BLaER1 (cell line): ENCODE measurements around the gene SCAPER.

ENCODE experiments used
- H3K27ac ChIP-seq: shearing (Covaris generic); formaldehyde crosslinking; 2 replicates; pipeline ENCODE4 v1.8.1; 2022
- H3K27me3 ChIP-seq: shearing (Covaris generic); formaldehyde crosslinking; 2 replicates; pipeline ENCODE4 v1.8.1; 2022
- H3K36me3 ChIP-seq: shearing (Covaris generic); formaldehyde crosslinking; 2 replicates; pipeline ENCODE4 v1.8.1; 2022
- H3K4me1 ChIP-seq: shearing (Covaris generic); formaldehyde crosslinking; 2 replicates; pipeline ENCODE4 v1.8.1; 2022
- H3K4me2 ChIP-seq: shearing (Covaris generic); formaldehyde crosslinking; 2 replicates; pipeline ENCODE4 v1.8.1; 2022
- H3K4me3 ChIP-seq: shearing (Covaris generic); formaldehyde crosslinking; 2 replicates; pipeline ENCODE4 v1.8.1; 2022
- H3K9ac ChIP-seq: shearing (Covaris generic); formaldehyde crosslinking; 2 replicates; pipeline ENCODE4 v1.8.1; 2022
- H3K9me3 ChIP-seq: shearing (Covaris generic); formaldehyde crosslinking; 2 replicates; pipeline ENCODE4 v1.8.1; 2022
- H4K20me1 ChIP-seq: shearing (Covaris generic); formaldehyde crosslinking; 2 replicates; pipeline ENCODE4 v1.8.1; 2022
- Cebpa-rat ChIP-seq: shearing (Covaris generic); IDR thresholded peaks from 2 replicates; pipeline ENCODE4 v1.8.1; 2022

Gene SCAPER

DNA sequence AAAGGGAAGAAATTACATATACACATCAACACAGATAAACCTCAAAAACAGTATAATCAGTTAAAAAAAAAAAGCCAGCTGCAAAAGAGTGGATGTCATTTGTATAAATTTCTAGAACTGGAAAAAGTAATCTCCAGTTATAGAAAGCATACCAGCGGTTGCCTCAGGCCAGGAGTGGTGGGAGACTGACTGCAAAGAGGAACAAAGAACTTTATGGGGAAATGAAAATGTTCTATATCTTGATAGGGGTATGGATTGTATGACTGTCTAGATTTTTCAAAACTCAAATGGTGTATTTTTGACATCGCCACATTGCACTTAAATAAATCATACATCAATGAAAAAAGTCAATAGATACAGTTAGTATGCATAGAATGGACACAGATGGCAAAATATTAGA lies 241.6 kb downstream of the SCAPER start:
- Histone ChIP-seq H3K27ac (no peak overlapping the region), H3K4me2 (no peak overlapping the region), H3K27me3 (no peaks in the 10 kb centered on the region), H3K9me3 (no peaks in the 10 kb centered on the region), H3K36me3 (no peaks in the 10 kb centered on the region), H3K4me3 (no peak overlapping the region), H3K4me1 (no peaks in the 10 kb centered on the region), H4K20me1 (no peaks in the 10 kb centered on the region), H3K9ac (no peak overlapping the region)
- no peak for TF ChIP-seq Cebpa-rat

DNA sequence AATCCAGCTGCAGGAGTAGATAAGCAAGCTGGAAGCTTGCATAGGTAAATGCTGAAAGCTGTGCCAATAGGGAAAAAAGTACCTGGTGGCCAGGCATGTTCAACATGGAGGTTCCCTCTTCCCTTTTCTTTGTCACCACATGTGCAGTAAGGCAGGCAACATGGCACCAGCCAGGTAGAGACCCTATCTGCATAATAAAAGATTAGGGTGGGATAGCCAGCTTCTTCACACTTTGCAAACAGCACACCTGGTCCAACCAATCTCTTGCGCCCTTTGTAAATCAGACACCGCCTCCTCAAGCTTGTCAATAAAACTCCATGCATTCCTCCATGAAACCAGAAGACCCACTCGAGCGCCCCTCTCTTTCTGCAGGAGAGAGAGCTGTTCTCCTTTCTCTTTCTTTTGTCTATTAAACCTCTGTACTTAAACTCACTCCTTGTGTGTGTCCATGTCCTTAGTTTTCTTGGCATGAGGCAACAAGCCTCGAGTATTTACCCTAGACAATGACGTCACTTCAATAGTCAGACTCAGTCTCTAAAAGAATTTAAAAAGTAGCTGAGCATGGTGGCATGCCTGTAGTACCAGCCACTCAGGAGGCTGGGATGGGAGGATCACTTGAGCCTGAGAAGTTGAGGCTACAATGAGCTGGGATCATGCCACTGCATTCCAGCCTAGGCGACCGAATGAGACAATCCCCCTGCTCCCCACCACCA lies 256.3 kb downstream of the SCAPER start:
- Histone ChIP-seq H3K4me3 (no peak overlapping the region), H4K20me1 (no peaks in the 10 kb centered on the region), H3K9me3 (peaks cover 13% of the 10 kb centered on the region), H3K9ac (no peak overlapping the region), H3K27ac (no peak overlapping the region), H3K27me3 (no peaks in the 10 kb centered on the region), H3K4me1 (no peaks in the 10 kb centered on the region), H3K4me2 (no peak overlapping the region), H3K36me3 (peaks cover 9% of the 10 kb centered on the region)
- no peak for TF ChIP-seq Cebpa-rat

DNA sequence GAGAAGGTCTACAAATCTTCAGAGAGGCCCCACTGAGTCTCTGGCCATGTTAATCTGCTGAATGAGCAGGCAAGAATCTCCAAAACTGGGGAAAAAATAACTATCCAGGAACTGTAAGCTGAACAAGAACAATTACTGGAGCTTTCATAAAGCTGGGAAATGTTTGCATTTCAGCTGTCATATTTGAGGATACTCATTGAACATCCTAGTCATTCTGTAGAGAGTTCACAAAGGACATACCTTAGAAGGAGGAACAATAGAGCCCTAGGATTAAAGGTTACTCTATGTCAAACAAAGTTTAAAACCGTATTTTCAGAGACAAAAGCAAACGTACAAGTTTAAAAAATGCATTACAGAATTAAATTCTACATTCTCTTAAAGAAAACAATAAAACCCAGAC lies 257.5 kb downstream of the SCAPER start:
- no peaks in the 10 kb centered on the region for H3K4me1 ChIP-seq
- H3K36me3 ChIP-seq, result peaks cover 9% of the 10 kb centered on the region
- no peak overlapping the region for H3K4me3 ChIP-seq
- H3K27ac ChIP-seq, result no peak overlapping the region
- H3K27me3 ChIP-seq, result no peaks in the 10 kb centered on the region
- peaks cover 13% of the 10 kb centered on the region for H3K9me3 ChIP-seq
- no peak overlapping the region for H3K4me2 ChIP-seq
- no peak overlapping the region for H3K9ac ChIP-seq
- TF ChIP-seq Cebpa-rat, result no peak
- no peaks in the 10 kb centered on the region for H4K20me1 ChIP-seq

DNA sequence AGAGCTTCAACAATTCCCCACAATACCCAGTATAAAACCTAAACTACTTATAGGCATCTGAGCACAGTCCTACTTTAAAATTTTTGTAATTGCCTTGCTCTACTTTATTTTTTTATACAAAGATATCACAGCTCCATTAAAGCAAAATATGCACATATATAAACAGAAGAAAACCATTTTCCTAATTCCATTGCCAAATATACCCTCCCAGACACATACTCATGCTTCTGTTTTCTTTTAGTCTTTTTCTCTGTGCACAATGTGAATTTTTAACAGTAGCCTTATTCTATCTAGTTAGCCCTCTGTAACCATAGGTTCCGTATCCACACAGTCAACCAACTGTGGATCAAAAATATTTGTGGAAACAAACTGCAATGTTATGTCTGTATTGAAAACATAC lies 260.5 kb downstream of the SCAPER start:
- H3K27ac ChIP-seq, result no peak overlapping the region

DNA sequence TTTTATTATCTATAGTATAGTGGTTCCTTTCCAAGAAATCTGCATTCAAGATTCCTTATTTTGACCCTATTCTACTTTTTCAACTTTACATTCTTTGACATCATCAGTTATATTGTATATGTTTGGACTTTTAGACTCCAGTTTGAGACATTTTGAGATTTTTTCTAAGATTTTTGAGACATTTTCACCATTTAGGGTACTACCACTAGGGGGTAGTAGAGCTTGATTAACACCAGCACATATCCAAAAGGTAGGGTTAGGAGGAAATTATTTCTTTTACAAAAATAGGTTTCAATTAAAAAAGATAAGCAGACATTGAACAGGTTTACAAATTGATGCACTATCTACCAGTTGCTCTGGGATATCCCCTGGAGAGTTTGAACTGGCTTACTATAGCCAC lies 262.5 kb downstream of the SCAPER start:
- Histone ChIP-seq H4K20me1 (no peaks in the 10 kb centered on the region), H3K4me2 (no peak overlapping the region), H3K27ac (no peak overlapping the region), H3K4me3 (no peak overlapping the region), H3K9me3 (no peaks in the 10 kb centered on the region; the same call in 1 of the 2 replicates), H3K36me3 (no peaks in the 10 kb centered on the region), H3K4me1 (no peaks in the 10 kb centered on the region), H3K27me3 (no peaks in the 10 kb centered on the region), H3K9ac (no peak overlapping the region)
- TF ChIP-seq Cebpa-rat, result no peak

More for the DNA sequence above, 260.5 kb downstream of the SCAPER start:
- H3K27me3 ChIP-seq, result no peaks in the 10 kb centered on the region
- no peak overlapping the region for H3K9ac ChIP-seq
- H3K9me3 ChIP-seq, result peaks cover 13% of the 10 kb centered on the region
- no peak overlapping the region for H3K4me2 ChIP-seq
- H3K4me3 ChIP-seq, result no peak overlapping the region
- H3K36me3 ChIP-seq, result peaks cover 9% of the 10 kb centered on the region
- TF ChIP-seq Cebpa-rat, result no peak
- H4K20me1 ChIP-seq, result no peaks in the 10 kb centered on the region
- H3K4me1 ChIP-seq, result no peaks in the 10 kb centered on the region

DNA sequence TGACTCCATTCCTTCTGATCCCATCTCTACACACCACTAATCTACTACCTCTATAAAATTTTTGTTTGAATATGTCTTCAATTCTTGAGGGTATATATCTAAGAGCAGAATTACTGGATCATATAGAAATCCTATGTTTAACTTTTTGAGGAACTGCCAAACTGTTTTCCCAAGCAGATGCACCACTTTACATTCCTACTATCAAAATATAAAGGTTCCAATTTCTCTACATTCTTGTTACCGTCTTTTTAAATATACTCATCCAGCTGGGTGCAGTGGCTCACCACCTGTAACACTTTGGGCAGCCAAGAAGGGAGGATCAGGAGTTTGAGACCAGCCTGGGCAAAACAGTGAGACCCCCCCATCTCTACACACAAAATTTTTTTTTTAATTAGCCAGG lies 268.0 kb downstream of the SCAPER start:
- peaks cover 10% of the 10 kb centered on the region for H3K9me3 ChIP-seq
- H3K4me1 ChIP-seq, result no peaks in the 10 kb centered on the region
- H3K36me3 ChIP-seq, result peaks cover 12% of the 10 kb centered on the region; the same call in 1 of the 2 replicates
- H3K9ac ChIP-seq, result no peak overlapping the region
- H3K4me2 ChIP-seq, result no peak overlapping the region
- no peak overlapping the region for H3K27ac ChIP-seq
- no peak for TF ChIP-seq Cebpa-rat
- no peak overlapping the region for H3K4me3 ChIP-seq
- no peaks in the 10 kb centered on the region for H4K20me1 ChIP-seq
- H3K27me3 ChIP-seq, result no peaks in the 10 kb centered on the region

DNA sequence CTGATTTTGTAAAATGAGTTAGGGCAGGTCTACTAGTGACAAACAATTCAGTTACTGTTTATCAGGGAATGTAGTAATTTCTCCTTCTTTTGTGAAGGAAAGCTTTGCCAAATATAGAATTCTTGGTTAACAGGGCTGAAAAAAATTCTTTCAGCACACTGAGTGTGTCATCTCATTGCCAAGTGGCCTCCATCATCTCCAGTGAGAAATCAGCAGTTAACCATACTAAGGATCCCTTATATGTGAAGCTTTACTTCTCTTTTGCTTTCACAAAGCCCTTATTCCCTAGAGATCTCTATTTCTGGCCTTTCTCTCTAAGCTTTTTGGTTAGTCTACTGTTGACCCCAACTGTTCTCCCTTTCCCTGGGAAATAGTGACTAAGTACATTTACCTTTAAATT lies 269.1 kb downstream of the SCAPER start:
- Histone ChIP-seq H3K4me1 (no peaks in the 10 kb centered on the region), H4K20me1 (no peaks in the 10 kb centered on the region), H3K27ac (no peak overlapping the region), H3K9me3 (peaks cover 10% of the 10 kb centered on the region), H3K9ac (no peak overlapping the region), H3K4me3 (no peak overlapping the region), H3K27me3 (no peaks in the 10 kb centered on the region), H3K36me3 (peaks cover 12% of the 10 kb centered on the region; the same call in 1 of the 2 replicates), H3K4me2 (no peak overlapping the region)
- TF ChIP-seq Cebpa-rat, result no peak

DNA sequence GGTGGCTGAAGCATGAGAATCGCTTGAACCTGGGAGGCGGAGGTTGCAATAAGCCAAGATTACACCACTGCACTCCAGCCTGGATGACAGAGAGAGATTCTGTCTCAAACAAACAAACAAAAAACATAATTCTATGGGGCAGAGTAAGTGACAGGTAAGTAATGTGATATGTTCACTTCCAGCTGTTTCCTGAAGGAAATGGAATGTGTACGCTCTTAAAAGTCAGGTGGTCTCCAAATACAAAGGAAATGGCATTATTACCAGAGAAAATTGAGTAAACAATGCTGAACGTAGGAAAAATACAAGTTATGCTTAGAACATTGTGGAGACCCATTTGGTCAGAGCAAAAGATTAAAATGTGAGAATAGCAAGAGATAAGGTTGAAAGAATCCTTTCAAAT lies 278.5 kb downstream of the SCAPER start:
- H3K9ac ChIP-seq, result no peak overlapping the region
- TF ChIP-seq Cebpa-rat, result no peak

DNA sequence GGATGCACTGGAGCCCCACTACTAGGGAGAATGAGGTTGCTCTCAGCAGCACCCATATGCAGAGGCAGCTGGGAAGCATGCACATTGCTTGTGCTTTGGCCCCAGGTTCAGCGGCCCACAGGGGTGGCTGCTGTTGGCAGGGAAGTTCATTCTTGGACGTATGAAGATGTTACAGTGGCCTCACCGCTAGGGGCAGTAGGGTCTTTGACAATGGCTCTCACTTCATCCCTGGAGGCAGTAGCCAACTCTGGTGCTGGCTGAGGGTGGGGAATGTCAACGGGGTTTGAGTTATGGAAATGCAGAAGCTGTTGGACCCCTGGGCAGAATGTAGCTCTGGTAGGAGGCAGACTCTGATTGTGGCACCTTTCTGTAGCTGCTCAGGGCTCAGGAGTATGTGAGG lies 279.9 kb downstream of the SCAPER start:
- H3K9me3 ChIP-seq, result no peaks in the 10 kb centered on the region
- H3K9ac ChIP-seq, result no peak overlapping the region
- H3K27me3 ChIP-seq, result no peaks in the 10 kb centered on the region
- no peak overlapping the region for H3K27ac ChIP-seq
- no peak for TF ChIP-seq Cebpa-rat
- no peaks in the 10 kb centered on the region for H4K20me1 ChIP-seq
- no peaks in the 10 kb centered on the region for H3K4me1 ChIP-seq
- no peak overlapping the region for H3K4me2 ChIP-seq
- no peak overlapping the region for H3K4me3 ChIP-seq
- no peaks in the 10 kb centered on the region for H3K36me3 ChIP-seq

More for the DNA sequence above, 278.5 kb downstream of the SCAPER start:
- H3K4me3 ChIP-seq, result no peak overlapping the region
- H3K27me3 ChIP-seq, result no peaks in the 10 kb centered on the region
- no peaks in the 10 kb centered on the region for H3K4me1 ChIP-seq
- no peak overlapping the region for H3K4me2 ChIP-seq
- no peaks in the 10 kb centered on the region for H3K9me3 ChIP-seq
- H4K20me1 ChIP-seq, result no peaks in the 10 kb centered on the region
- H3K36me3 ChIP-seq, result no peaks in the 10 kb centered on the region
- no peak overlapping the region for H3K27ac ChIP-seq

DNA sequence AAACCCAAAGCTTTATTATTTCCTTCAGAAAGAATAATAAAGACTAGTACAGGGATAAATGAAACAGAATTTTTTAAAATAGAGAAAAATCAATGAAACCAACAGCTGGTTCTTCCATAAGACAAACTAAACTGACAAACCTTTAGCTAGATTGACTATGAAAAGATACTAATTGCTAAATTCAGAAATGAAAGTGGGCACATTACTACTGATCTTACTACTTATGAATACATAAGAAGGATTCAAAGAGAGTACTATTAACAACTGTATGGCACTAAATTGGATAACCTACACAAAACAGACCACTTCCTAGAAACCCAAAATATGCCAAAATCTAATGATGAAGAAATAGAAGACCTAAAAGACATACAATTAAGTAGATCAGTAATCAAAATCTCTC lies 290.4 kb downstream of the SCAPER start:
- Histone ChIP-seq H3K27ac (no peak overlapping the region), H4K20me1 (no peaks in the 10 kb centered on the region), H3K27me3 (no peaks in the 10 kb centered on the region), H3K4me1 (no peaks in the 10 kb centered on the region), H3K9me3 (peaks cover 26% of the 10 kb centered on the region), H3K4me2 (no peak overlapping the region), H3K9ac (no peak overlapping the region), H3K4me3 (no peak overlapping the region), H3K36me3 (peaks cover 18% of the 10 kb centered on the region; the same call in 1 of the 2 replicates)
- no peak for TF ChIP-seq Cebpa-rat
